Measurements from ENCODE around the gene PTPN18.

DNA sequence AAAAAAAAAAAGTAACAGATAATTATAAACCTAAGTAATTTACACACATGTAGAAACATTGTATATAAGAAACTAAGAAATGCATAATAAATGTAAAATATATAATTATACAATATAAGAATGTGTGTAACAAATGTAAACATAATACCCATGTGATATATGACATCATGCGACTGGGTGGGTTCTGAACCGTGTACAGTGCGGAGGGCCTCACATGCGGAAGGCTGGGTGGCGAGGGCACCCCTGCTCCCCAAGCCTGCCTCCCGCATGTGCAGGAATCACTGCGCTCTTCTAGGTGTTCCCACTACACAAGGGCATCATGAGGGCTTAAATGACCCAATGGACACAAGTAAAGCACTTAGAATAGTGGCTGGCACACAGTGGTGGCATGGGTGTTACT, 2.0 kb downstream of the PTPN18 start:
- TF ChIP-seq, protein P1, sequence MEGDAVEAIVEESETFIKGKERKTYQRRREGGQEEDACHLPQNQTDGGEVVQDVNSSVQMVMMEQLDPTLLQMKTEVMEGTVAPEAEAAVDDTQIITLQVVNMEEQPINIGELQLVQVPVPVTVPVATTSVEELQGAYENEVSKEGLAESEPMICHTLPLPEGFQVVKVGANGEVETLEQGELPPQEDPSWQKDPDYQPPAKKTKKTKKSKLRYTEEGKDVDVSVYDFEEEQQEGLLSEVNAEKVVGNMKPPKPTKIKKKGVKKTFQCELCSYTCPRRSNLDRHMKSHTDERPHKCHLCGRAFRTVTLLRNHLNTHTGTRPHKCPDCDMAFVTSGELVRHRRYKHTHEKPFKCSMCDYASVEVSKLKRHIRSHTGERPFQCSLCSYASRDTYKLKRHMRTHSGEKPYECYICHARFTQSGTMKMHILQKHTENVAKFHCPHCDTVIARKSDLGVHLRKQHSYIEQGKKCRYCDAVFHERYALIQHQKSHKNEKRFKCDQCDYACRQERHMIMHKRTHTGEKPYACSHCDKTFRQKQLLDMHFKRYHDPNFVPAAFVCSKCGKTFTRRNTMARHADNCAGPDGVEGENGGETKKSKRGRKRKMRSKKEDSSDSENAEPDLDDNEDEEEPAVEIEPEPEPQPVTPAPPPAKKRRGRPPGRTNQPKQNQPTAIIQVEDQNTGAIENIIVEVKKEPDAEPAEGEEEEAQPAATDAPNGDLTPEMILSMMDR (IDR thresholded peaks at IDR 0.05; ENCODE audit: low read depth, low read length): no peak
- no peak for TF ChIP-seq EZH2phosphoT487 (IDR thresholded peaks at IDR 0.05; ENCODE audit: low read depth)
